ENCODE results near the gene HSF2BP. TPM values are rescaled to one million over a fixed set of nuclear protein-coding genes. Genes with fewer than 3 reads are reported as not detected.

HSF2BP gene
- polyA plus RNA-seq, 1 of the 3 experiments (the other 2 are of a cell fraction), result 1.1 TPM

DNA sequence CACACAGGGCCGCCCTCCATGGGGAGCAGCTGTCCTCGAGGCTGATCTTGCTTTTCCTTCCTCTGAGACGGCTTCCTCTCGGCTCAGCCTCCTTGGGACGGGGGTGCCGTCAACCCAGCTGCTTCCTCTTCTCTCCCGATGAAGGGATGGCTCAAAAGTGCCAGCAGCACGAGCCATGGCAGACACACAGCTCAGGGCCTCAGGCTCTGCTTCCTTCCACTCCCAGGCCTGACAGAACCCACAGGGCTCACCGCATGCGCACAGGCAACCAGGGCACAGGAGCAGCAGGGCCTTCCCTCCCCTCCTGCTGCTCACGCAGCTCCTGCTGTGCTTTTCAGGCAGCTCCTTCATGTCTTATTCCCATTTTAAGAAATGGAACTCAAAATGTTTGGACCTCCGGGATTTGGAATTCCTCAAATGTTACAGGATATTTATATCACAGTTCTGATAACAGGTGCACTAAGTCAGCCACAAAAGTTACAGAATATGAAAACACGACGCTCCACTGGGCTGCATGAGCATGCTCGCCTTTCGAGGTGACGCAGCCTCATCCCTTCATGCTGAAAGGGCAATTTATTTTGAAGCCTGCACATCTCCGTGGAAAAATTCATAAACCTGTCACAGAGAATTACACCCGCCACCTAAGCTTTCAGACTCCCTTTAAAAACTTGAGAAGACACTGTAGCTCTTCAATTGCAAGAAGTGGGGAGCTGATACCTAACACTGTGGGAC is 84.4 kb downstream of the HSF2BP start:
- no peak overlapping the region for H3K27ac ChIP-seq (ENCODE audit: low read depth in 2 of 2, low read length in 1 of 2)
- no peak overlapping the region for H3K9ac ChIP-seq

More for the DNA sequence above, 84.4 kb downstream of the HSF2BP start:
- 95% methylated on average over 17 of the region's 19 CpGs for WGBS (ENCODE audit: low lambda C conversion rate)
- Histone ChIP-seq H3K4me2 (no peak overlapping the region), H4K20me1 (ENCODE audit: insufficient read depth) (no peaks in the 10 kb centered on the region), H3F3A (replicated peaks; ENCODE audit: insufficient read depth) (no peaks in the 10 kb centered on the region), H3K4me1 (ENCODE audit: control insufficient read depth in 1 of 2, insufficient read depth in 2 of 2, low read depth in 1 of 2, low read length in 1 of 2) (no peaks in the 10 kb centered on the region; a peak in 1 of 4 replicates), H3K27me3 (ENCODE audit: insufficient read depth) (no peaks in the 10 kb centered on the region), H3K4me3 (ENCODE audit: low read depth in 2 of 2, low read length in 1 of 2) (no peak overlapping the region), H2AFZ (ENCODE audit: low read depth) (no peak overlapping the region), H3K9me2 (no peaks in the 10 kb centered on the region), H3K36me3 (replicated peaks in 1 of 2; ENCODE audit: control insufficient read depth in 1 of 2, insufficient read depth in 2 of 2, low read length in 1 of 2) (no peaks in the 10 kb centered on the region), H3K9me3 (no peaks in the 10 kb centered on the region), H3K79me2 (ENCODE audit: insufficient read depth) (no peaks in the 10 kb centered on the region)
- CTCF ChIA-PET, result interaction anchor here (0.6 to 1.8 kb wide), 2 partner anchors 26 to 71 kb away, joined by 3 to 4 read pairs; no protein-coding TSS in a partner anchor
- DNase-seq, result no peak
- POLR2A ChIA-PET, result no interaction called here
- TF ChIP-seq EZH2phosphoT487 (IDR thresholded peaks at IDR 0.05; ENCODE audit: borderline replicate concordance, low read depth) (no peak), RAD21 (IDR thresholded peaks at IDR 0.05; ENCODE audit: low read length) (no peak), RFX5 (IDR thresholded peaks at IDR 0.05; ENCODE audit: low read length) (no peak), NFIC (IDR thresholded peaks at IDR 0.05; ENCODE audit: borderline replicate concordance) (no peak), GABPA (IDR thresholded peaks at IDR 0.05; ENCODE audit: low read depth) (no peak), TEAD4 (IDR thresholded peaks at IDR 0.05; ENCODE audit: borderline replicate concordance, insufficient read depth) (no peak), SIN3A (IDR thresholded peaks at IDR 0.05; ENCODE audit: borderline replicate concordance, low read depth, low read length) (no peak), YY1 (IDR thresholded peaks at IDR 0.05; ENCODE audit: low read depth) (no peak), RXRA (IDR thresholded peaks at IDR 0.05; ENCODE audit: borderline replicate concordance, low read depth) (no peak), EP300 (IDR thresholded peaks at IDR 0.05; ENCODE audit: borderline replicate concordance in 1 of 2, low read depth in 1 of 2, low read length in 1 of 2) (no peak), TAF1 (IDR thresholded peaks at IDR 0.05; ENCODE audit: borderline replicate concordance, low read depth, low read length) (no peak), FOXM1 (IDR thresholded peaks at IDR 0.05; ENCODE audit: low read depth) (no peak)
- TF ChIP-seq, protein P1, sequence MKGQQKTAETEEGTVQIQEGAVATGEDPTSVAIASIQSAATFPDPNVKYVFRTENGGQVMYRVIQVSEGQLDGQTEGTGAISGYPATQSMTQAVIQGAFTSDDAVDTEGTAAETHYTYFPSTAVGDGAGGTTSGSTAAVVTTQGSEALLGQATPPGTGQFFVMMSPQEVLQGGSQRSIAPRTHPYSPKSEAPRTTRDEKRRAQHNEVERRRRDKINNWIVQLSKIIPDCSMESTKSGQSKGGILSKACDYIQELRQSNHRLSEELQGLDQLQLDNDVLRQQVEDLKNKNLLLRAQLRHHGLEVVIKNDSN (IDR thresholded peaks at IDR 0.05; ENCODE audit: borderline replicate concordance, low read depth), result no peak
- TF ChIP-seq, protein P2, sequence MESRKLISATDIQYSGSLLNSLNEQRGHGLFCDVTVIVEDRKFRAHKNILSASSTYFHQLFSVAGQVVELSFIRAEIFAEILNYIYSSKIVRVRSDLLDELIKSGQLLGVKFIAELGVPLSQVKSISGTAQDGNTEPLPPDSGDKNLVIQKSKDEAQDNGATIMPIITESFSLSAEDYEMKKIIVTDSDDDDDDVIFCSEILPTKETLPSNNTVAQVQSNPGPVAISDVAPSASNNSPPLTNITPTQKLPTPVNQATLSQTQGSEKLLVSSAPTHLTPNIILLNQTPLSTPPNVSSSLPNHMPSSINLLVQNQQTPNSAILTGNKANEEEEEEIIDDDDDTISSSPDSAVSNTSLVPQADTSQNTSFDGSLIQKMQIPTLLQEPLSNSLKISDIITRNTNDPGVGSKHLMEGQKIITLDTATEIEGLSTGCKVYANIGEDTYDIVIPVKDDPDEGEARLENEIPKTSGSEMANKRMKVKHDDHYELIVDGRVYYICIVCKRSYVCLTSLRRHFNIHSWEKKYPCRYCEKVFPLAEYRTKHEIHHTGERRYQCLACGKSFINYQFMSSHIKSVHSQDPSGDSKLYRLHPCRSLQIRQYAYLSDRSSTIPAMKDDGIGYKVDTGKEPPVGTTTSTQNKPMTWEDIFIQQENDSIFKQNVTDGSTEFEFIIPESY (IDR thresholded peaks at IDR 0.05; ENCODE audit: borderline replicate concordance, low read depth), result no peak
- TF ChIP-seq, protein P3, sequence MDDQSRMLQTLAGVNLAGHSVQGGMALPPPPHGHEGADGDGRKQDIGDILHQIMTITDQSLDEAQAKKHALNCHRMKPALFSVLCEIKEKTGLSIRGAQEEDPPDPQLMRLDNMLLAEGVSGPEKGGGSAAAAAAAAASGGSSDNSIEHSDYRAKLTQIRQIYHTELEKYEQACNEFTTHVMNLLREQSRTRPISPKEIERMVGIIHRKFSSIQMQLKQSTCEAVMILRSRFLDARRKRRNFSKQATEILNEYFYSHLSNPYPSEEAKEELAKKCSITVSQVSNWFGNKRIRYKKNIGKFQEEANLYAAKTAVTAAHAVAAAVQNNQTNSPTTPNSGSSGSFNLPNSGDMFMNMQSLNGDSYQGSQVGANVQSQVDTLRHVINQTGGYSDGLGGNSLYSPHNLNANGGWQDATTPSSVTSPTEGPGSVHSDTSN (IDR thresholded peaks at IDR 0.05), result no peak
- TF ChIP-seq, protein P4, sequence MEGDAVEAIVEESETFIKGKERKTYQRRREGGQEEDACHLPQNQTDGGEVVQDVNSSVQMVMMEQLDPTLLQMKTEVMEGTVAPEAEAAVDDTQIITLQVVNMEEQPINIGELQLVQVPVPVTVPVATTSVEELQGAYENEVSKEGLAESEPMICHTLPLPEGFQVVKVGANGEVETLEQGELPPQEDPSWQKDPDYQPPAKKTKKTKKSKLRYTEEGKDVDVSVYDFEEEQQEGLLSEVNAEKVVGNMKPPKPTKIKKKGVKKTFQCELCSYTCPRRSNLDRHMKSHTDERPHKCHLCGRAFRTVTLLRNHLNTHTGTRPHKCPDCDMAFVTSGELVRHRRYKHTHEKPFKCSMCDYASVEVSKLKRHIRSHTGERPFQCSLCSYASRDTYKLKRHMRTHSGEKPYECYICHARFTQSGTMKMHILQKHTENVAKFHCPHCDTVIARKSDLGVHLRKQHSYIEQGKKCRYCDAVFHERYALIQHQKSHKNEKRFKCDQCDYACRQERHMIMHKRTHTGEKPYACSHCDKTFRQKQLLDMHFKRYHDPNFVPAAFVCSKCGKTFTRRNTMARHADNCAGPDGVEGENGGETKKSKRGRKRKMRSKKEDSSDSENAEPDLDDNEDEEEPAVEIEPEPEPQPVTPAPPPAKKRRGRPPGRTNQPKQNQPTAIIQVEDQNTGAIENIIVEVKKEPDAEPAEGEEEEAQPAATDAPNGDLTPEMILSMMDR (IDR thresholded peaks at IDR 0.05), result no peak
- TF ChIP-seq, protein P5, sequence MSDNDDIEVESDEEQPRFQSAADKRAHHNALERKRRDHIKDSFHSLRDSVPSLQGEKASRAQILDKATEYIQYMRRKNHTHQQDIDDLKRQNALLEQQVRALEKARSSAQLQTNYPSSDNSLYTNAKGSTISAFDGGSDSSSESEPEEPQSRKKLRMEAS (IDR thresholded peaks at IDR 0.05; ENCODE audit: low read depth), result no peak
